Duodenal mucosa (tissue), 2 donors: ENCODE results near the gene CRB2.
"Not testable (repeated sequence)": the region's sequence is repeated elsewhere in the genome, so short reads cannot be mapped to it uniquely, and the experiment has no call there.

Experiments
- H3K27ac ChIP-seq: one replicate; pipeline ENCODE4 v1.7.0; 2013; ENCODE audit warnings: low read depth, low read length
- H3K27me3 ChIP-seq, 2 donors: one replicate each; pipeline ENCODE4 v1.7.0; 2013; ENCODE audit warnings: low read length in 2 of 2, control low read depth in 1 of 2; ENCODE audit not compliant: insufficient read depth in 2 of 2, control insufficient read depth in 1 of 2
- H3K36me3 ChIP-seq, 2 donors: one replicate each; pipeline ENCODE4 v1.7.0; 2013; ENCODE audit warnings: low read length in 2 of 2, control low read depth in 1 of 2; ENCODE audit not compliant: insufficient read depth in 2 of 2, control insufficient read depth in 1 of 2
- H3K4me1 ChIP-seq, 2 donors: one replicate each; pipeline ENCODE4 v1.7.0; 2013; ENCODE audit warnings: low read length in 2 of 2, control low read depth in 1 of 2; ENCODE audit not compliant: insufficient read depth in 2 of 2, control insufficient read depth in 1 of 2
- H3K4me3 ChIP-seq, 2 donors: one replicate each; pipeline ENCODE4 v1.7.0; 2013; ENCODE audit warnings: low read length in 2 of 2, low read depth in 1 of 2
- H3K9ac ChIP-seq, 2 donors: one replicate each; pipeline ENCODE4 v1.7.0; 2013; ENCODE audit warnings: low read length in 2 of 2, low read depth in 1 of 2
- H3K9me3 ChIP-seq, 2 donors: one replicate each; pipeline ENCODE4 v1.7.0; 2013; ENCODE audit warnings: low read length in 2 of 2, control low read depth in 1 of 2; ENCODE audit not compliant: control insufficient read depth in 1 of 2

Gene CRB2

DNA sequence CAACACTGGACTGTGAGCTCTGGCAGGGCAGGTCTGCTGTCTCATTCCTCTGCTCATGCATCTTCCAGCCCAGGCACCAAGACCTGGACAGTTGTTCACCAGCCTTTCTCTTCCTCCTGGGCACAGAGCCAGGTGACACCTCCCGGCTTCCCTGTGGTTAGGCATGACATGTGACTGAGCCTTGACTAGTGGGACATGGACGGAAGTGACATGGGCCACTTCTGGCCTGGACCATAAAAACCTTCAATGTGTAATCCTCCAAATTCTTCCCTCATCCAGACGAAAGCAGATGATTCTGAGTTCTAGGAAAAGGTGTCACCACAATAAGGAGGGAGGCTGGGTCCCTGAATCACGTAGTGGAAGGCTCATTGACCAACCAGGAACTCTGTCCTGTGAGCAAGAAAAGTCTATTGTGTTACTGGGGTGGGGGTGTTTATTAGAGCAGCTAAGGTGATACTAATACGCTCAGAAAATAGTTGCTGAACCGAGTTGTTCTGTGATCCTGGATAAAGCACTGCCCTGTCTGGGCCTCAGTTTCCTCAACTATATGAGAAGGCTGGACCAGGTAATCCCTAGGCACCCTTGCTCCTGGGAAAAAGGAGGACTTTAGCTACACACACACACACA lies 26.6 kb upstream of the CRB2 start:
- Histone ChIP-seq H3K9me3 (no peaks in the 10 kb centered on the region), H3K27ac (no peak overlapping the region), H3K27me3 (no peaks in the 10 kb centered on the region), H3K4me1 (peaks cover 0 to 13% of the 10 kb centered on the region in 2 donors), H3K4me3 (no peak overlapping the region), H3K36me3 (no peaks in the 10 kb centered on the region), H3K9ac (no peak overlapping the region)

DNA sequence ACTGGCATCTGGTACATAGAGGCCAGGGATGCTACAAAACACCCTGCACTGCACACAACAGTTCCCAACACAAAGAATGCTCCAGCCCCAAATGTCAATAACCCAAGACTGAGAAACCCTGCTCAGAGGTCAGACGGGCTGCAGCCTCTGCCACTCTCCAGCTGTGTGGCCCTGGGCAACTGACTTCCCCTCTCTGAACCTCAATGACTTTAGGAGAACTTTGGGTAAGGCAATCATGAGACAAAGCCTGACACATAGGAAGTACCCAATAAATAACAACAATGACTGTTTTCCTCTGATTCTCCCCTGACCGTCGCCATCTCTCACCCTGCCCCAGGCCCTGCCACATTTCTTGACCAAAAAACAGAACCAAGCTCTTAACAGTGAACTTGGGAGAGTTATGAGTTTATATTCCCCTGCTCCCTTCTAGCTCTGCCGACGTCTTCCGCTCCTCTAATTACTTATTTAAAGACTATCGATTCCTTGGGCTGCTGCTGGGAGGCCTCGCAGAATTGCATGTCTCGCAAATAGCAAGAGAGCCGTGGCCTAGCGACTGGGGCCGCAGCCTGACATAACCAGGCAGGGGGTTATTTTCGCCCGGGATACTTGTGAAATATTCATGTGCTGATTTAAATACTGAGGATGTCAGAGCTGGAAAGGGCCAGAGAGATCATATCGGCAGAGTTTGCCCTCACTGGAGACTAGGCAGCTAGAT lies 24.5 kb upstream of the CRB2 start:
- H3K27ac ChIP-seq: no peak overlapping the region
- no peak overlapping the region for H3K4me3 ChIP-seq
- peaks cover 0 to 13% of the 10 kb centered on the region in 2 donors for H3K4me1 ChIP-seq
- no peaks in the 10 kb centered on the region for H3K27me3 ChIP-seq
- no peaks in the 10 kb centered on the region for H3K36me3 ChIP-seq
- no peaks in the 10 kb centered on the region for H3K9me3 ChIP-seq
- no peak overlapping the region for H3K9ac ChIP-seq

DNA sequence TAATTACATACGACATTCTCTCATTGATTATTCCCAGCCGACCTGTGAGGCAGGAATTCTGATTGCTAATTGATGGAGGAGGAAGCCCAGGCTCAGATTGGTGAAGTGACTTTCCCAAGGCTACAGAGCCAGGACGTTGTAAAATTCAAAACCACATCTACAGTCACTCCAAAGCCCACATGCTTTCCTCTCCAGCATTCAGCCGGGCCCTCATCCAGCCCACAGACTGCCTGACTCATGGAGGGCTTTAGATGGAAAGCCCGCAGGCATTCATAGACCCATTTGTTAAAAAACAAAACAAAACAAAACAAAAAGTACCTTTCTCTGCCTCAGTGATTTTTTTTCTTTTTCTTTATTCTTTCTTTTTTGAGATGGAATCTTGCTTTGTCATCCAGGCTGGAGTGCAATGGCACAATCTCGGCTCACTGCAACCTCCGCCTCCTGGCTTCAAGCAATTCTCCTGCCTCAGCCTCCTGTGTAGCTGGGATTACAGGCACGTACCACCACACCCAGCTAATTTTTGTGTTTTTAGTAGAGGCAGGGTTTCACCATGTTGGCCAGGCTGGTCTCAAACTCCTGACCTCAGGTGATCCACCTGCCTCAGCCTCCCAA lies 22.8 kb upstream of the CRB2 start:
- H3K27ac ChIP-seq, H3K27me3 ChIP-seq, H3K9me3 ChIP-seq, H3K9ac ChIP-seq, H3K4me3 ChIP-seq, H3K4me1 ChIP-seq, H3K36me3 ChIP-seq: not testable (repeated sequence)

DNA sequence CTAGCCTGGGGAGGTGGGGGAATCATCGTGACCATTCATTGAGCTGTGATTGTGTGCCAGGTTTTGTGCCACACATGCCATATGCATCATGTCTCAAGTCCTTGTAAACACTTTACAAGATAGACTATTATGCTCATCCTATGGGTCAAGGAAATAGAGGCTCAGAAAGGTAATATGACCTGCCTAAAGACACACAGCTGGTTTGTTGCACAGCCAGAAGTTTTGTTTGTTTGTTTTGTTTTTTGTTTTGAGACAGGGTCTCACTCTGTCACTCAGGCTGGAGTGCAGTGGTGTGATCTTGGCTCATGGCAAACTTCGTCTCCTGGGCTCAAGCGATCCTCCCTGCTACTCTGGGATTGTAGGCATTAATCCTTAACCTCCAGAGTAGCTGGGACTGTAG lies 21.4 kb upstream of the CRB2 start:
- no peaks in the 10 kb centered on the region for H3K9me3 ChIP-seq
- H3K27me3 ChIP-seq: no peaks in the 10 kb centered on the region
- H3K36me3 ChIP-seq: no peaks in the 10 kb centered on the region
- H3K27ac ChIP-seq: no peak overlapping the region
- peaks cover 0 to 4% of the 10 kb centered on the region in 2 donors for H3K4me1 ChIP-seq
- H3K4me3 ChIP-seq: no peak overlapping the region
- H3K9ac ChIP-seq: no peak overlapping the region

DNA sequence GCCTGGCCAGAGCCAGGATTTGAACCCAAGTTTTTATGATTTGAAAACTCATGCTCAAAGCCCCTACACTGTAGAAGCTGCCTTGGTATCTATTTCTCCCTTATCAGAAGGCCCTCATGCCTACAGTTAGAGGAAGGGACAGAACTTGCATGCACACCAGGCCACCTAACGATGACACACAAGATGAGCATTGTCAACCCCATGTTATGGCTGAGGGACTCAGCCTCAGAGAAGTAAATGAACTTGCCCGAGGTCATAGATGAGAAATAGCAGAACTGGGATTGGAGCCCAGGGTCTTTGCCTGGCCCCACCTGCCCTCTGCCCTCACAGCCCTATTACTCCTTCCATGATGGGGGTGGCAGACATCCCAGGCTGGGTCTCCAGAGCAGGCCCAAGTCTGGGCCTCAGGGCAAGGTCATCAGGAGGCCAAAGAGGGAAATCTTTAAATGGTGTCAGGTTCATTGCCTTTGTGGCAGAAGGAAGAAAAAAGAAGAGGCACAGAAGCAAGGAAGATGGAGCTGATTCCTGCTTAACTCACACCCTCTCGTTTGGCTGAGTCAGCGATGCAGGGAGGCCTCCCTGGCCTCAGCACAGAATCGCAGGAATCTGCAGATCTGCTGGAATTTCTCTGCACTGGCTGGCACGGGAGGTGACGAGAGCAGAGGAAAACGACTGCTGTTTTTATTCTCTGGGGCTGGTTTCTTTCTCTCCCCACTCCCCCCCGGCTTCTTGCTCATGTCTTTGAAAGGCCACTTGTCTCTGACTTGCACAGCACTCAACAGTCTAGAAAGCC lies 20.6 kb upstream of the CRB2 start:
- Histone ChIP-seq H3K4me1 (peaks cover 0 to 8% of the 10 kb centered on the region in 2 donors), H3K9me3 (no peaks in the 10 kb centered on the region), H3K9ac (no peak overlapping the region), H3K4me3 (no peak overlapping the region), H3K36me3 (no peaks in the 10 kb centered on the region), H3K27ac (no peak overlapping the region), H3K27me3 (no peaks in the 10 kb centered on the region)

DNA sequence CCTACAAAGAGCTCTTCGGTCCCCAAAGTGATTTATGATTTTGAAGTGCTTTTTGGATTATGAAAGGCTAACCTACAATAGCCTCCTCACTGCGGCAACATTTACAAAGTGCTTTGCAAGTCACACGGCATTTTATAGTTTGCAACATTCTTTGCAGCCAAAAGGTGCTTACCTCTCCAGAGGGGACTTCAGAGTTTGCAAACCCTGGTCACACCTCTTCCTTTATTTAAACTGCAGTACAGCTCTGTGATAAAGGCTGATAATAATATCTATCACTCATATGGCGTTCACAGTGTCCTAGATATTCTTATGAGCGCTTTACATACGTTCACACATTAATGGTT lies 20.0 kb upstream of the CRB2 start:
- H3K36me3 ChIP-seq: no peaks in the 10 kb centered on the region
- no peak overlapping the region for H3K9ac ChIP-seq
- no peaks in the 10 kb centered on the region for H3K9me3 ChIP-seq
- H3K27me3 ChIP-seq: no peaks in the 10 kb centered on the region
- no peak overlapping the region for H3K27ac ChIP-seq
- peaks cover 0 to 9% of the 10 kb centered on the region in 2 donors for H3K4me1 ChIP-seq
- H3K4me3 ChIP-seq: no peak overlapping the region

DNA sequence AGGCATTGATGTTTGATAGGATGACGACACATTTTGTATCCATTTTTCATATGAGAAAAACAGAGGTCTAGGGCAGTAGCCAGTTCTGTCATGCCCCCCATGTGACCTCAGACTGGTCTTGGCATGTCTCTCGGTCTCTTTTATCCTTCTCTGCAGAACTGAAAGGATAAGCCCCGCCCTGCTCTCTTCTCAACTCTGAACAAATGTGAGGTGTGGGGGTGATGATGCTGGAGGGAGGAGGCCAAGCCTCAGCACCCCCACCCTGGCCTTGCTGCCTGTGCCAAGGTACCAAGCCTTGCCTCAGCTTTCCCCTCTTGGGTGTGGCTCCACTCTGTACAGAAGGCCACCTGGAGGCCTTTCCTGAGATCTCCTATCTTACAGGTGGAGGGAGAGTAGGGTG lies 19.5 kb upstream of the CRB2 start:
- Histone ChIP-seq H3K36me3 (no peaks in the 10 kb centered on the region), H3K27me3 (no peaks in the 10 kb centered on the region), H3K4me1 (peaks cover 0 to 12% of the 10 kb centered on the region in 2 donors), H3K4me3 (no peak overlapping the region), H3K9me3 (no peaks in the 10 kb centered on the region), H3K9ac (no peak overlapping the region), H3K27ac (no peak overlapping the region)

DNA sequence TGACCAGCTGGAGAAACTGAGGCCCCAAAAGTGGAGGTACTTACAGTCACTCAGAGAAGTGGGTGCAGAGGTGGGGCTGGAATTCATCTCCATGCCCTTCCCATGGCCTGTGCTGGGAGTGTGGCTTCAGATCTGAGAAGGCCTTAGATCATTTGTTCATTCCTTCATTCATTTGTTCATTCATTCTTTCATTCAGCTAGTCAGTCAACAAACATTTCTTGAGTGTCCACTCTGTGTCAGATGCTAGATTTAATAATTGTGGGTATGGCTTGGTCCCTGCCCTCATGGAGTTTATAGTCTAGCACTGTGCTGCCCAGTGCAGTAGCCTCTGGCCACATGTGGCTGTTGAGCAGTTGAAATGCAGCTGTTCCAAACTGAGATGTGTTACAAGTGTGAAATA lies 19.0 kb upstream of the CRB2 start:
- Histone ChIP-seq H3K36me3 (no peaks in the 10 kb centered on the region), H3K9ac (no peak overlapping the region), H3K27ac (no peak overlapping the region), H3K9me3 (no peaks in the 10 kb centered on the region), H3K4me1 (peaks cover 0 to 12% of the 10 kb centered on the region in 2 donors), H3K4me3 (no peak overlapping the region), H3K27me3 (no peaks in the 10 kb centered on the region)

DNA sequence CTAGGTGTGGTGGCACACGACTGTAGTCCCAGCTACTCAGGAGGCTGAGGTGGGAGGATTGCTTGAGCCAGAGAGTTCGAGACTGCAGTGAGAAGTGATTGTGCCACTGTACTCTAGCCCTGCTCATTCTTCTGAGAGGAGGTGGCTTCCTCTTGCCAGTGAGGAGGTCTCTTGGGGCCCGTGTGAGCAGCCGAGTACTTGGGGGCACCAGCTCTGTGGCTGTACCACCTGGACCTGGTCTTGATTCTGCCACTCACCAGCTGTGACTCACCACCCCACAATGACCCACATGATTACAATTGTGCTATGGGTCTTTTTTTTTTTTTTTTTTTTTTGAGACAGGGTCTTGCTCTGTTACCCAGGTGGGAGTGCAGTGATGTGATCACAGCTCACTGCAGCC lies 18.0 kb upstream of the CRB2 start:
- Histone ChIP-seq H3K9me3 (no peaks in the 10 kb centered on the region), H3K27me3 (no peaks in the 10 kb centered on the region), H3K27ac (no peak overlapping the region), H3K4me3 (no peak overlapping the region), H3K36me3 (no peaks in the 10 kb centered on the region), H3K9ac (no peak overlapping the region), H3K4me1 (peaks cover 0 to 12% of the 10 kb centered on the region in 2 donors)
